HG02970 (cell line): ENCODE data around the gene FNTB.
"Not testable (repeated sequence)": the region's sequence is repeated elsewhere in the genome, so short reads cannot be mapped to it uniquely, and the experiment has no call there.

Experiments used
- ATAC-seq: cut with Tn5 transposase; IDR thresholded peaks from one replicate; pipeline ENCODE4 v1.9.1; 2021; ENCODE audit warnings: mild to moderate bottlenecking, moderate library complexity, moderate number of reproducible peaks; ENCODE audit not compliant: unreplicated experiment, low FRiP score

FNTB gene

GRCh38 chr14:65077318-65077717 lies 90.6 kb downstream of the FNTB start:
- no peak for ATAC-seq

GRCh38 chr14:65079201-65079600 lies 92.5 kb downstream of the FNTB start:
- no peak for ATAC-seq

GRCh38 chr14:65079768-65080167 lies 93.1 kb downstream of the FNTB start:
- ATAC-seq = no peak

- ATAC-seq = no peak
Observed at GRCh38 chr14:65080960-65081747, 94.5 kb downstream of the FNTB start.

- ATAC-seq = no peak
Observed at GRCh38 chr14:65082930-65083329, 96.2 kb downstream of the FNTB start.

GRCh38 chr14:65084554-65085505 lies 98.1 kb downstream of the FNTB start:
- no peak for ATAC-seq

GRCh38 chr14:65086686-65087085 lies 100.0 kb downstream of the FNTB start:
- not testable (repeated sequence) for ATAC-seq

- not testable (repeated sequence) for ATAC-seq
Observed at GRCh38 chr14:65087835-65088234, 101.1 kb downstream of the FNTB start.

- ATAC-seq = no peak
Observed at GRCh38 chr14:65092349-65092748, 105.7 kb downstream of the FNTB start.

GRCh38 chr14:65095633-65096205 lies 109.0 kb downstream of the FNTB start:
- no peak for ATAC-seq

- ATAC-seq = no peak
Observed at GRCh38 chr14:65096323-65097089, 109.8 kb downstream of the FNTB start.

- ATAC-seq = no peak
Observed at GRCh38 chr14:65098586-65098985, 111.9 kb downstream of the FNTB start.

GRCh38 chr14:65100922-65101541 lies 114.3 kb downstream of the FNTB start:
- ATAC-seq = no peak

GRCh38 chr14:65101631-65102440 lies 115.1 kb downstream of the FNTB start:
- ATAC-seq = peak; percentile 6

GRCh38 chr14:65102441-65103149 lies 115.9 kb downstream of the FNTB start, which contains the start of gene MAX:
MAX (minus strand) TSS chr14:65102517; CDS start chr14:65102339, 178 bp downstream.
- ATAC-seq = peak; percentile 84

GRCh38 chr14:65103150-65103760 lies 116.6 kb downstream of the FNTB start:
- no peak for ATAC-seq

GRCh38 chr14:65104791-65105190 lies 118.1 kb downstream of the FNTB start:
- no peak for ATAC-seq

GRCh38 chr14:65106316-65106715 lies 119.6 kb downstream of the FNTB start:
- no peak for ATAC-seq
